ENCODE results near the gene CDC34. TPM values are rescaled to one million over a fixed set of nuclear protein-coding genes. Genes with fewer than 3 reads are reported as not detected.

The CDC34 gene
- total RNA-seq, 8 experiments from 2014 or later, result 40.0 to 116 (median 71.6) TPM

GRCh38 chr19:588093-588740, 56.7 kb downstream of the CDC34 start:
- Histone ChIP-seq H3K4me1 (replicated peaks in 1 of 2) (peaks cover 16 to 32% of the 10 kb centered on the region in 2 donors), H3K27ac (no peak overlapping the region), H3K4me3 (peak overlapping the region in 1 of 5 donors; percentile 2)
- ATAC-seq (replicated peaks in 6 of 8), result peak; percentile 54 to 67 (median 58)
- 4 to 20% (median 20%) methylated on average over 2 to 8 of the region's 41 CpGs; no CpG with 5 or more reads in 7 of the 10 experiments for WGBS, 10 experiments
- in situ Hi-C loops (cut with MboI; ENCODE audit: low pct_unique_long_range_greater_than_20kb in 2 of 9, low sequenced_read_pairs in 9 of 9, unreplicated experiment in 9 of 9), result loop anchor here in 2 of 9 experiments (25.0 kb wide), 1 partner anchor 149 kb away; no protein-coding TSS in a partner anchor

- Histone ChIP-seq H3K4me1 (replicated peaks in 1 of 2) (peaks cover 16 to 32% of the 10 kb centered on the region in 2 donors), H3K4me3 (peak overlapping the region; percentile 36 to 92 (median 63)), H3K27ac (peak overlapping the region in 1 of 2 donors; percentile 10)
- peak in 5 of 8 experiments; percentile 5 to 35 (median 29) for ATAC-seq (replicated peaks in 6 of 8)
- WGBS, 10 experiments, result 3 to 55% methylated on average over 4 to 8 of the region's 54 CpGs; no CpG with 5 or more reads in 8 of the 10 experiments
- in situ Hi-C loops (cut with MboI; ENCODE audit: low pct_unique_long_range_greater_than_20kb in 2 of 9, low sequenced_read_pairs in 9 of 9, unreplicated experiment in 9 of 9), result loop anchor here in 2 of 9 experiments (25.0 kb wide), 1 partner anchor 148 kb away; no protein-coding TSS in a partner anchor
These were observed 57.5 kb downstream of the CDC34 start for GRCh38 chr19:588741-589692.

GRCh38 chr19:589693-590395, 58.3 kb downstream of the CDC34 start, which contains the start of gene HCN2:
HCN2 (plus strand) TSS chr19:589881; CDS start chr19:589946, 65 bp downstream.
- Histone ChIP-seq H3K4me1 (replicated peaks in 1 of 2) (peaks cover 16 to 32% of the 10 kb centered on the region in 2 donors), H3K4me3 (peak within 1 kb of the TSS; percentile 52 to 92 (median 63)), H3K27ac (peak within 1 kb of the TSS in 1 of 2 donors; percentile 46)
- ATAC-seq (replicated peaks in 6 of 8), result peak in 5 of 8 experiments; percentile 15 to 36 (median 31)
- in situ Hi-C loops (cut with MboI; ENCODE audit: low pct_unique_long_range_greater_than_20kb in 2 of 9, low sequenced_read_pairs in 9 of 9, unreplicated experiment in 9 of 9), result loop anchor here in 2 of 9 experiments (25.0 kb wide), 1 partner anchor 147 kb away; no protein-coding TSS in a partner anchor
- no CpG with 5 or more reads among the region's 132 CpGs for WGBS, 10 experiments

- WGBS, 10 experiments, result no CpG with 5 or more reads among the region's 50 CpGs
- peak overlapping the region; percentile 52 to 92 (median 63) for H3K4me3 ChIP-seq
- in situ Hi-C loops (cut with MboI; ENCODE audit: low pct_unique_long_range_greater_than_20kb in 2 of 9, low sequenced_read_pairs in 9 of 9, unreplicated experiment in 9 of 9), result loop anchor here in 2 of 9 experiments (25.0 kb wide), 1 partner anchor 147 kb away; no protein-coding TSS in a partner anchor
- H3K27ac ChIP-seq, result no peak overlapping the region
- ATAC-seq (replicated peaks in 6 of 8), result peak in 6 of 8 experiments; percentile 1 to 14 (median 4)
- peaks cover 16 to 32% of the 10 kb centered on the region in 2 donors for H3K4me1 ChIP-seq (replicated peaks in 1 of 2)
These were observed 58.8 kb downstream of the CDC34 start for GRCh38 chr19:590396-590745.

- ATAC-seq (replicated peaks in 6 of 8), result peak in 3 of 8 experiments; percentile 2 to 4 (median 3)
These were observed 59.2 kb downstream of the CDC34 start for GRCh38 chr19:590750-591098.

GRCh38 chr19:591099-591958, 59.8 kb downstream of the CDC34 start:
- in situ Hi-C loops (cut with MboI; ENCODE audit: low pct_unique_long_range_greater_than_20kb in 2 of 9, low sequenced_read_pairs in 9 of 9, unreplicated experiment in 9 of 9), result loop anchor here in 2 of 9 experiments (25.0 kb wide), 1 partner anchor 146 kb away; no protein-coding TSS in a partner anchor
- peak overlapping the region; percentile 52 to 92 (median 63) for H3K4me3 ChIP-seq
- H3K27ac ChIP-seq, result no peak overlapping the region
- ATAC-seq (replicated peaks in 6 of 8), result peak in 1 of 8 experiments; percentile 5
- WGBS, 10 experiments, result 36% methylated on average over 9 of the region's 75 CpGs; no CpG with 5 or more reads in 9 of the 10 experiments
- peaks cover 16 to 32% of the 10 kb centered on the region in 2 donors for H3K4me1 ChIP-seq (replicated peaks in 1 of 2)

More at GRCh38 chr19:590750-591098, 59.2 kb downstream of the CDC34 start:
- in situ Hi-C loops (cut with MboI; ENCODE audit: low pct_unique_long_range_greater_than_20kb in 2 of 9, low sequenced_read_pairs in 9 of 9, unreplicated experiment in 9 of 9), result loop anchor here in 2 of 9 experiments (25.0 kb wide), 1 partner anchor 147 kb away; no protein-coding TSS in a partner anchor
- no peak overlapping the region for H3K27ac ChIP-seq
- H3K4me1 ChIP-seq (replicated peaks in 1 of 2), result peaks cover 16 to 32% of the 10 kb centered on the region in 2 donors
- no CpG with 5 or more reads among the region's 41 CpGs for WGBS, 10 experiments
- H3K4me3 ChIP-seq, result peak overlapping the region; percentile 52 to 92 (median 63)

Other genes with a start within 250 kb of the CDC34 start
- 1 to 10 TPM; 1.0 to 6.2 (median 2.6) TPM for gene PLPP2, start 240.4 kb upstream of the CDC34 start, total RNA-seq
- gene MIER2, start 187.0 kb upstream of the CDC34 start, total RNA-seq, result 10 to 100 TPM in 6 of 8 experiments, 1 to 10 TPM in 2; 6.1 to 25.0 (median 15.8) TPM
- gene C2CD4C, start 122.6 kb upstream of the CDC34 start, total RNA-seq, result 1 to 10 TPM in 6 of 8 experiments, under 1 TPM in 2; 0.15 to 6.4 (median 4.5) TPM
- gene SHC2, start 70.7 kb upstream of the CDC34 start, total RNA-seq, result 10 to 100 TPM in 7 of 8 experiments, 1 to 10 TPM in 1; 4.6 to 57.6 (median 33.0) TPM
- gene MADCAM1, start 35.3 kb upstream of the CDC34 start, total RNA-seq, result 1 to 10 TPM in 1 of 8 experiments, under 1 TPM in 7; 0.27 to 1.3 (median 0.57) TPM
- 10 to 100 TPM in 2 of 8 experiments, 1 to 10 TPM in 6; 5.2 to 15.1 (median 8.2) TPM for gene TPGS1, start 24.3 kb upstream of the CDC34 start, total RNA-seq
- under 1 TPM in 5 of 8 experiments, not detected in 3; 0.29 to 0.50 (median 0.33) TPM for gene GZMM, start 12.3 kb downstream of the CDC34 start, total RNA-seq
- gene BSG, start 40.8 kb downstream of the CDC34 start, total RNA-seq, result 1,000 to 10,000 TPM in 1 of 8 experiments, 100 to 1,000 TPM in 7; 219 to 1,638 (median 407) TPM
- 1 to 10 TPM in 5 of 8 experiments, under 1 TPM in 3; 0.31 to 8.1 (median 1.9) TPM for gene HCN2, start 58.1 kb downstream of the CDC34 start, total RNA-seq
- 10 to 100 TPM; 18.3 to 56.9 (median 33.5) TPM for gene POLRMT, start 101.8 kb downstream of the CDC34 start, total RNA-seq
- gene FGF22, start 108.1 kb downstream of the CDC34 start, total RNA-seq, result 1 to 10 TPM in 2 of 8 experiments, under 1 TPM in 6; 0.11 to 2.3 (median 0.51) TPM
- gene RNF126, start 131.5 kb downstream of the CDC34 start, total RNA-seq, result 10 to 100 TPM in 7 of 8 experiments, 1 to 10 TPM in 1; 9.3 to 54.5 (median 22.7) TPM
- 10 to 100 TPM in 3 of 8 experiments, 1 to 10 TPM in 5; 5.6 to 36.8 (median 8.6) TPM for gene FSTL3, start 144.6 kb downstream of the CDC34 start, total RNA-seq
- gene PRSS57, start 163.7 kb downstream of the CDC34 start, total RNA-seq, result under 1 TPM in 4 of 8 experiments, not detected in 4; 0.11 to 0.90 (median 0.47) TPM
- 100 to 1,000 TPM in 2 of 8 experiments, 10 to 100 TPM in 5, 1 to 10 TPM in 1; 6.0 to 116 (median 70.4) TPM for gene PALM, start 177.2 kb downstream of the CDC34 start, total RNA-seq
- gene MISP, start 219.4 kb downstream of the CDC34 start, total RNA-seq, result under 1 TPM; 0.13 to 0.61 (median 0.28) TPM

Measured in motor neuron (in vitro differentiated cells).